A549 treated with ZK216348 at 1 μM for 4 hours (cell line): Measurements from ENCODE around the gene GNRHR. TPM values are rescaled to one million over a fixed set of nuclear protein-coding genes. Genes with fewer than 3 reads are reported as not detected.

Source experiments
- total RNA-seq: library from RNA; stranded (reverse); fragments of 200-300 nt; extraction: Qiagen RNA extraction; gene quantifications from 5 replicates; pipeline ENCODE4 v1.2.3, GENCODE V29; 2022; ENCODE audit warnings: low read depth

GNRHR gene
- not detected in 5 replicates for total RNA-seq

GRCh38 chr4:67754288-67754687, at the start of gene GNRHR:
TSS of gene GNRHR (minus strand) at chr4:67754388. CDS start at chr4:67754335, 53 bp downstream.

GRCh38 chr4:67700738-67701516, 53.3 kb downstream of the GNRHR start, which contains the start of gene UBA6:
TSS of gene UBA6 (minus strand) at chr4:67701155. CDS start at chr4:67701119, 36 bp downstream.

Other genes with a start within 250 kb of the GNRHR start
- 3.1 to 6.1 TPM (median 4.1 TPM) in 5 replicates for gene CENPC, start 208.9 kb downstream of the GNRHR start, total RNA-seq
- not detected in 5 replicates for gene STAP1, start 195.7 kb downstream of the GNRHR start, total RNA-seq
- 12.7 to 21.0 TPM (median 17.3 TPM) in 5 replicates for gene UBA6, start 53.2 kb downstream of the GNRHR start, total RNA-seq
- gene TMPRSS11D, start 129.6 kb upstream of the GNRHR start, total RNA-seq: not detected in 5 replicates
- not detected in 5 replicates for gene TMPRSS11A, start 209.1 kb upstream of the GNRHR start, total RNA-seq